HepG2 (cell line): ENCODE measurements around the gene KIAA0319L. TPM values are rescaled to one million over a fixed set of nuclear protein-coding genes. Genes with fewer than 3 reads are reported as not detected.

Experiments used
- FIP1L1 ChIP-seq: fragments of 200-400 bp; formaldehyde crosslinking; IDR thresholded peaks from 2 replicates; pipeline ENCODE4 v1.6.1; 2018; ENCODE audit warnings: low read depth, mild to moderate bottlenecking, low read length, moderate library complexity, borderline replicate concordance; ENCODE audit not compliant: insufficient read depth
- HNF4G ChIP-seq, 2 experiments: sonication (generic) in 1 of 2; formaldehyde crosslinking in 1 of 2; IDR thresholded peaks; 2 replicates each; pipeline versions ENCODE4 v1.4.0 to v1.6.1; 2011 to 2020; ENCODE audit warnings: borderline replicate concordance in 2 of 2, low read depth in 2 of 2, mild to moderate bottlenecking in 2 of 2, low read length in 1 of 2, missing genetic modification reagents in 1 of 2, moderate library complexity in 1 of 2
- KMT2B ChIP-seq: IDR thresholded peaks from 2 replicates; pipeline ENCODE4 v1.6.1; 2016; ENCODE audit warnings: missing genetic modification reagents, missing compliant biosample characterization
- NFIC ChIP-seq: IDR thresholded peaks from 2 replicates; pipeline ENCODE4 v1.6.1; 2012; ENCODE audit warnings: mild to moderate bottlenecking, low read length, inconsistent platforms
- NFKB2 ChIP-seq: sonication (generic); formaldehyde crosslinking; IDR thresholded peaks from 2 replicates; pipeline ENCODE4 v1.4.0; 2020; ENCODE audit warnings: missing genetic modification reagents, borderline replicate concordance
- NPAS2 ChIP-seq: sonication (generic); formaldehyde crosslinking; IDR thresholded peaks from 2 replicates; pipeline ENCODE4 v1.8.0; 2022; ENCODE audit warnings: mild to moderate bottlenecking, missing genetic modification reagents, borderline replicate concordance
- NR2C2 ChIP-seq: sonication (generic); formaldehyde crosslinking; IDR thresholded peaks from 2 replicates; pipeline ENCODE4 v1.4.0; 2020; ENCODE audit warnings: missing genetic modification reagents, mild to moderate bottlenecking, moderate library complexity, borderline replicate concordance
- SALL1 ChIP-seq: sonication (generic); formaldehyde crosslinking; IDR thresholded peaks from 2 replicates; pipeline ENCODE4 v1.8.0; 2022; ENCODE audit warnings: mild to moderate bottlenecking, missing genetic modification reagents
- SSRP1 ChIP-seq: IDR thresholded peaks from 2 replicates; pipeline ENCODE4 v1.6.1; 2016; ENCODE audit warnings: control low read depth
- TOE1 ChIP-seq: sonication (generic); formaldehyde crosslinking; IDR thresholded peaks from 2 replicates; pipeline ENCODE4 v1.4.0; 2020; ENCODE audit warnings: mild to moderate bottlenecking, missing genetic modification reagents
- ZNF232 ChIP-seq: sonication (generic); formaldehyde crosslinking; IDR thresholded peaks from 2 replicates; pipeline ENCODE4 v1.4.0; 2020; ENCODE audit warnings: missing genetic modification reagents, borderline replicate concordance
- ZNF260 ChIP-seq: sonication (generic); formaldehyde crosslinking; IDR thresholded peaks from 2 replicates; pipeline ENCODE4 v1.4.0; 2020; ENCODE audit warnings: missing genetic modification reagents, low read depth, mild to moderate bottlenecking, borderline replicate concordance
- ZNF3 ChIP-seq: IDR thresholded peaks from 2 replicates; pipeline ENCODE4 v1.7.0; 2017; ENCODE audit warnings: inconsistent platforms
- ZNF383 ChIP-seq: sonication (generic); formaldehyde crosslinking; IDR thresholded peaks from 2 replicates; pipeline ENCODE4 v1.4.0; 2020; ENCODE audit warnings: missing genetic modification reagents, mild to moderate bottlenecking, borderline replicate concordance
- ZNF510 ChIP-seq: sonication (generic); formaldehyde crosslinking; IDR thresholded peaks from 2 replicates; pipeline ENCODE4 v1.4.0; 2020; ENCODE audit warnings: low read depth, mild to moderate bottlenecking, missing genetic modification reagents
- ZNF543 ChIP-seq: sonication (generic); formaldehyde crosslinking; IDR thresholded peaks from 2 replicates; pipeline ENCODE4 v1.4.0; 2020; ENCODE audit warnings: mild to moderate bottlenecking, missing genetic modification reagents
- ZNF724P ChIP-seq: sonication (generic); formaldehyde crosslinking; IDR thresholded peaks from 2 replicates; pipeline ENCODE4 v1.8.0; 2022; ENCODE audit warnings: missing genetic modification reagents, borderline replicate concordance
- ZNF766 ChIP-seq: sonication (generic); formaldehyde crosslinking; IDR thresholded peaks from 2 replicates; pipeline ENCODE4 v1.5.0; 2020; ENCODE audit warnings: missing genetic modification reagents, borderline replicate concordance
- polyA plus RNA-seq, 8 experiments: library from polyadenylated mRNA; depleted of rRNA in 3 of 8; stranded (reverse) in 7 of 8; unstranded in 1 of 8; fragments of >200 nt; fragmentation: Illumina TruSeq in 4 of 8; extraction: Trizol in 4 of 8; gene quantifications; 2 replicates each; pipeline versions ENCODE4 v1.2.1 to v1.2.3, GENCODE V29; 2011 to 2016; ENCODE audit warnings: low read depth in 4 of 8, missing spikeins in 1 of 8, mixed read lengths in 1 of 8; ENCODE audit not compliant: insufficient read depth in 1 of 8
- total RNA-seq, 5 experiments: library from RNA; depleted of rRNA; stranded (reverse); fragments of >200 nt; fragmentation: Illumina TruSeq; extraction: Trizol; gene quantifications; 2 replicates each; pipeline ENCODE4 v1.2.3, GENCODE V29; 2016; ENCODE audit warnings: low read depth in 1 of 5
- TF ChIP-seq, protein P1 (sequence below): sonication (generic); IDR thresholded peaks from 2 replicates; pipeline ENCODE4 v1.6.1; 2016; ENCODE audit warnings: low read depth, borderline replicate concordance
- TF ChIP-seq, protein P2 (sequence below): sonication (generic); formaldehyde crosslinking; IDR thresholded peaks from 2 replicates; pipeline ENCODE4 v1.8.0; 2022; ENCODE audit warnings: mild to moderate bottlenecking, missing genetic modification reagents; ENCODE audit not compliant: insufficient replicate concordance
- TF ChIP-seq, protein P3 (sequence below): sonication (generic); formaldehyde crosslinking; IDR thresholded peaks from 2 replicates; pipeline ENCODE4 v1.9.0; 2021; ENCODE audit warnings: mild to moderate bottlenecking, missing genetic modification reagents

KIAA0319L gene
- total and polyA plus RNA-seq, 2 of the 13 experiments (the other 11 are each of a cell fraction or from before 2014, with no cell fraction given), result 33.4 to 82.6 TPM

DNA sequence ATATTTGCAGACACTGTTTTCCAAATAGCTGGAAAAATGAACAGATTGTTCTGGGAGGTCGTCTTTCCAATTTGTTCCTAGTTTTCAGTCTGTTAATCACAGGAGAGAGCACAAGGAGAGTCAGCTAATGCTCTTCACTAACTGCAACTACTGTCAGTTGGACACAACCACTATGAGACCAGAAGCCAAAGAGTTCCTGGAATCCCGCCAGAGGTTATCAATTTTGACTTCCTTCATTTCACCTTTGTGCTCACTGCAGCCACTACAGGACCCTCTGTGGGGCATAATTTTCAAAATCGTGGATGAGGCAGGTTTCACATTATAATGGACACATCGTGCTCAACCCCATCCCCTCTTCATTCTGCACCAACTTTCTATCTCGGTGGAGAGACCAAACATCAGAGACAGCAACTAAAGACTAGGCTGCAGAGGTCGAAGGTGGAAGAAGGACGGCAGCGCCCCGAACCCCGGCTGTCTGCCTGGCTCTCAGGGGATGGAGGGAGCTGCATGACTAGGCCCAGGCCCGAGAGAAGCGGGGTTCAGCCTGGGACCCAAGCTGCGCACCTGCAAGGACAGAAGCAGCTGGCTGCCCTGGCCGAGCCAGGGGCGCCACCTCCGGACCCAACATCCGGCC lies 602 bp downstream of the KIAA0319L start (continued):
- TF ChIP-seq FIP1L1 (no peak), NPAS2 (CRISPR knock-in tag) (no peak), ZNF260 (0 out of 2 replicates have a peak, but pooled peaks have one; percentile 56), ZNF510 (CRISPR knock-in tag) (no peak), SALL1 (CRISPR knock-in tag) (no peak), HNF4G (IDR thresholded peaks at IDR 0.05; ENCODE audit: borderline replicate concordance, low read depth, low read length) (no peak), HNF4G (CRISPR knock-in tag; IDR thresholded peaks at IDR 0.05; ENCODE audit: borderline replicate concordance, low read depth) (no peak), TOE1 (CRISPR knock-in tag) (no peak), ZNF232 (CRISPR knock-in tag) (0 out of 2 replicates have a peak, but pooled peaks have one; percentile 46), ZNF383 (no peak), ZNF543 (CRISPR knock-in tag) (no peak), KMT2B (CRISPR knock-in tag) (no peak), NR2C2 (CRISPR knock-in tag) (no peak), ZNF3 (no peak), ZNF724P (CRISPR knock-in tag) (0 out of 2 replicates have a peak, but pooled peaks have one; percentile 53), NFIC (0 out of 2 replicates have a peak, but pooled peaks have one; percentile 11), SSRP1 (CRISPR knock-in tag) (0 out of 2 replicates have a peak, but pooled peaks have one; percentile 52), ZNF766 (CRISPR knock-in tag) (peak; percentile 31; the same call in 1 of the 2 replicates), NFKB2 (no peak)
- TF ChIP-seq, protein P1, sequence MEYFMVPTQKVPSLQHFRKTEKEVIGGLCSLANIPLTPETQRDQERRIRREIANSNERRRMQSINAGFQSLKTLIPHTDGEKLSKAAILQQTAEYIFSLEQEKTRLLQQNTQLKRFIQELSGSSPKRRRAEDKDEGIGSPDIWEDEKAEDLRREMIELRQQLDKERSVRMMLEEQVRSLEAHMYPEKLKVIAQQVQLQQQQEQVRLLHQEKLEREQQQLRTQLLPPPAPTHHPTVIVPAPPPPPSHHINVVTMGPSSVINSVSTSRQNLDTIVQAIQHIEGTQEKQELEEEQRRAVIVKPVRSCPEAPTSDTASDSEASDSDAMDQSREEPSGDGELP, result peak; percentile 65; the same call in 1 of the 2 replicates
- TF ChIP-seq, protein P2, sequence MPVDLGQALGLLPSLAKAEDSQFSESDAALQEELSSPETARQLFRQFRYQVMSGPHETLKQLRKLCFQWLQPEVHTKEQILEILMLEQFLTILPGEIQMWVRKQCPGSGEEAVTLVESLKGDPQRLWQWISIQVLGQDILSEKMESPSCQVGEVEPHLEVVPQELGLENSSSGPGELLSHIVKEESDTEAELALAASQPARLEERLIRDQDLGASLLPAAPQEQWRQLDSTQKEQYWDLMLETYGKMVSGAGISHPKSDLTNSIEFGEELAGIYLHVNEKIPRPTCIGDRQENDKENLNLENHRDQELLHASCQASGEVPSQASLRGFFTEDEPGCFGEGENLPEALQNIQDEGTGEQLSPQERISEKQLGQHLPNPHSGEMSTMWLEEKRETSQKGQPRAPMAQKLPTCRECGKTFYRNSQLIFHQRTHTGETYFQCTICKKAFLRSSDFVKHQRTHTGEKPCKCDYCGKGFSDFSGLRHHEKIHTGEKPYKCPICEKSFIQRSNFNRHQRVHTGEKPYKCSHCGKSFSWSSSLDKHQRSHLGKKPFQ (CRISPR knock-in tag), result no peak
- TF ChIP-seq, protein P3, sequence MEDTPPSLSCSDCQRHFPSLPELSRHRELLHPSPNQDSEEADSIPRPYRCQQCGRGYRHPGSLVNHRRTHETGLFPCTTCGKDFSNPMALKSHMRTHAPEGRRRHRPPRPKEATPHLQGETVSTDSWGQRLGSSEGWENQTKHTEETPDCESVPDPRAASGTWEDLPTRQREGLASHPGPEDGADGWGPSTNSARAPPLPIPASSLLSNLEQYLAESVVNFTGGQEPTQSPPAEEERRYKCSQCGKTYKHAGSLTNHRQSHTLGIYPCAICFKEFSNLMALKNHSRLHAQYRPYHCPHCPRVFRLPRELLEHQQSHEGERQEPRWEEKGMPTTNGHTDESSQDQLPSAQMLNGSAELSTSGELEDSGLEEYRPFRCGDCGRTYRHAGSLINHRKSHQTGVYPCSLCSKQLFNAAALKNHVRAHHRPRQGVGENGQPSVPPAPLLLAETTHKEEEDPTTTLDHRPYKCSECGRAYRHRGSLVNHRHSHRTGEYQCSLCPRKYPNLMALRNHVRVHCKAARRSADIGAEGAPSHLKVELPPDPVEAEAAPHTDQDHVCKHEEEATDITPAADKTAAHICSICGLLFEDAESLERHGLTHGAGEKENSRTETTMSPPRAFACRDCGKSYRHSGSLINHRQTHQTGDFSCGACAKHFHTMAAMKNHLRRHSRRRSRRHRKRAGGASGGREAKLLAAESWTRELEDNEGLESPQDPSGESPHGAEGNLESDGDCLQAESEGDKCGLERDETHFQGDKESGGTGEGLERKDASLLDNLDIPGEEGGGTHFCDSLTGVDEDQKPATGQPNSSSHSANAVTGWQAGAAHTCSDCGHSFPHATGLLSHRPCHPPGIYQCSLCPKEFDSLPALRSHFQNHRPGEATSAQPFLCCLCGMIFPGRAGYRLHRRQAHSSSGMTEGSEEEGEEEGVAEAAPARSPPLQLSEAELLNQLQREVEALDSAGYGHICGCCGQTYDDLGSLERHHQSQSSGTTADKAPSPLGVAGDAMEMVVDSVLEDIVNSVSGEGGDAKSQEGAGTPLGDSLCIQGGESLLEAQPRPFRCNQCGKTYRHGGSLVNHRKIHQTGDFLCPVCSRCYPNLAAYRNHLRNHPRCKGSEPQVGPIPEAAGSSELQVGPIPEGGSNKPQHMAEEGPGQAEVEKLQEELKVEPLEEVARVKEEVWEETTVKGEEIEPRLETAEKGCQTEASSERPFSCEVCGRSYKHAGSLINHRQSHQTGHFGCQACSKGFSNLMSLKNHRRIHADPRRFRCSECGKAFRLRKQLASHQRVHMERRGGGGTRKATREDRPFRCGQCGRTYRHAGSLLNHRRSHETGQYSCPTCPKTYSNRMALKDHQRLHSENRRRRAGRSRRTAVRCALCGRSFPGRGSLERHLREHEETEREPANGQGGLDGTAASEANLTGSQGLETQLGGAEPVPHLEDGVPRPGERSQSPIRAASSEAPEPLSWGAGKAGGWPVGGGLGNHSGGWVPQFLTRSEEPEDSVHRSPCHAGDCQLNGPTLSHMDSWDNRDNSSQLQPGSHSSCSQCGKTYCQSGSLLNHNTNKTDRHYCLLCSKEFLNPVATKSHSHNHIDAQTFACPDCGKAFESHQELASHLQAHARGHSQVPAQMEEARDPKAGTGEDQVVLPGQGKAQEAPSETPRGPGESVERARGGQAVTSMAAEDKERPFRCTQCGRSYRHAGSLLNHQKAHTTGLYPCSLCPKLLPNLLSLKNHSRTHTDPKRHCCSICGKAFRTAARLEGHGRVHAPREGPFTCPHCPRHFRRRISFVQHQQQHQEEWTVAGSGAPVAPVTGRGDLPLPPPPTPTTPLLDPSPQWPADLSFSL (CRISPR knock-in tag), result no peak
